T-helper 22 cell (primary cell): ENCODE data around the gene DUSP23.
A peak's percentile ranks its signal among the peaks of the same experiment; 100 is the strongest.

Experiments used
- DNase-seq: peaks from one replicate; pipeline ENCODE4 v3.0.0-alpha.2; 2020; ENCODE audit warnings: low read depth

Gene DUSP23

GRCh38 chr1:159780583-159781582 lies at the start of gene DUSP23:
TSS of gene DUSP23 (plus strand) at chr1:159780962. CDS start at chr1:159781101, 139 bp downstream.
- DNase-seq, result peak; percentile 93

GRCh38 chr1:159737238-159737916 lies 43.4 kb upstream of the DUSP23 start:
- DNase-seq, result no peak

DNA sequence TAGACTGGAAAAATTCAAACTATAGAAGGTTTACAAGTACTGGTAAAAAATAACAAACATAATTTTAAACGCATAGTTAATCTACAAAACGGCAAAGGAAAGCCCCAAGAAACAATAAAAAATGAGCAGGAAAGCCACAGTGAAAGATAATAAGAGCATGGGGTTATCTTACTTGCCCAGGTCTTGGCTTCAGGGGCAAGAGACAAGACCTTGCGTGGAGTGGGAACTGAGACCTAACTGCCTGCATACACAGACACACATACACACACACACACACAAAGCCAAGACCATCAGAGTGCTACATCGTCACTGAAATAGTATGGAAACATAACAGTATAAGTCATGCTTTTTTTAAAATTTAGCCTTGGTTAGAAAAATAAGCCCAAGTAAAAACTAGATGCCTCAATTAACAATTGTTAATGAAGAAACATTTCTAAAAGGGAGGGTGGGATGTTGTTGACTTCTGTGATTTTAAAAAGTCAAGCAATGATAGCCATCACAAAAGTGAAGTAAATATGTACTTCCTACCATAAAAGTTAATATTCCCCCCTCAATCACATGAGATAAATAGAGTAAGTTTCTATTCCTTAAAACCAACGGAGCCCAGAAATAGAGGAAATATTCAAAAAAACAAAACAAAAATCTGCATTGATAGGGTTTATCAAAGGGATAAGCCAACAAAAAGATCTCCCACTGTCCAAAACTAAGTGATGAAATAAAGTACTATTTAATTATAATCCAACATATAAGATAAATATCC lies 36.9 kb upstream of the DUSP23 start:
- DNase-seq, result no peak

DNA sequence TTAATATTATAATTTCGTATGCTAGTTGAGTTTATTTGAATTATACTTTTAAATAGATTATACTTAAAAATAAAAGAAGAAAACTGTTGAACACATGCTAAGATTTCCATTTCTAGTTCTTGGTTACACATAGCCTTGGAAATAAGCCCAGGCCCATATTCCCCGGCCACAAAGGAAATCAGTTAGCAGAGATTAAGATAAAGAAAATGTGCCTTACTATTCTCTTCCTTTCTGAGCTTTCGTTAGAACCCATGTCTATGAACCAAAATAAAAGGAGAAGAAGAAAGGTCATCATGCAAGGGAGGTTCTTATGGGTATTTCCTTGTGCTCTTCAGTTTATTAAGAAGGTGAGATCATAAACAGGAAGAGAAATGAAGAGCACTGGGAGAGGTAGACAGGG lies 34.1 kb upstream of the DUSP23 start:
- no peak for DNase-seq

DNA sequence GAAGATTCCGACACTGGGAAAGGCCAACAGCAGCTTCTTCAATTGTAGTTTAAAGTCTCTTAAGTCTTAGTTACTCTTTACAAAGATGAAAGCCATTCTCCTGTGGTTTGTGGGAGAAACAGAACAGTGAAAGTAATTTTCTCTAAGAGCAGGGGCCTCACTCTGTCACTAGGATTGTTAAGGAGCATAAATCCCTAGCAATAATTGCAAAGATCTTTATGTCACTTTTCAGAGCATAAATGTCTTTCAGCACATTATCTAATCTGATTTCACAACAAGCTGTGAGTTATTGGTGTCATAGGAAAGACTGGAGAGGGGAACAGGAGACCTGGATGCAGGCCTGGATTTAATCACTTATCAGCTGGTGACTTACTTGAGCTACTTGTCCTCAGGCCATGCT lies 32.4 kb upstream of the DUSP23 start:
- DNase-seq, result no peak

- DNase-seq, result no peak
These were observed 31.1 kb upstream of the DUSP23 start for GRCh38 chr1:159749630-159750029.

- DNase-seq, result no peak
These were observed 30.1 kb upstream of the DUSP23 start for GRCh38 chr1:159750621-159751020.

GRCh38 chr1:159751031-159751430 lies 29.7 kb upstream of the DUSP23 start:
- DNase-seq, result no peak

- no peak for DNase-seq
These were observed 28.6 kb upstream of the DUSP23 start for GRCh38 chr1:159752135-159752580.

DNA sequence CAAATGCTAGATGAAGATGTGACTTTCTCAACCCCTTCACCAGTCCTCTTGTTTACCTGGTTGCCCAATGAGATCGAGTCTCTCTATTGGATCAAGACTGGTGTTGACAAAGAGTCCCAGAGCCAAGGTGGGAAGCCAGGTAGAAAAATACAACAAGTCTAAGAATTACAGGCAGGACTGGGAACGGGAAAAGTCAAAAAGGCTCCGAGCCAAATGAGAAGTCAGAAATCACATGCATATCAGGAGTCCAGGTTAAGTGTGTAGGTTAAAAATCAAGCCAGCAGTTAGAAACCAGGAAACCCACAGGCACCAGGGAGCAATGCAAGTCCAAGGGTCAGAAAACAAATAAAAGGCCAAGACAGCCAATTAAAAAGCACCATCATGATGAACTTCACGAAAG lies 27.4 kb upstream of the DUSP23 start:
- DNase-seq, result no peak

GRCh38 chr1:159755451-159756007 lies 25.2 kb upstream of the DUSP23 start:
- DNase-seq, result no peak

DNA sequence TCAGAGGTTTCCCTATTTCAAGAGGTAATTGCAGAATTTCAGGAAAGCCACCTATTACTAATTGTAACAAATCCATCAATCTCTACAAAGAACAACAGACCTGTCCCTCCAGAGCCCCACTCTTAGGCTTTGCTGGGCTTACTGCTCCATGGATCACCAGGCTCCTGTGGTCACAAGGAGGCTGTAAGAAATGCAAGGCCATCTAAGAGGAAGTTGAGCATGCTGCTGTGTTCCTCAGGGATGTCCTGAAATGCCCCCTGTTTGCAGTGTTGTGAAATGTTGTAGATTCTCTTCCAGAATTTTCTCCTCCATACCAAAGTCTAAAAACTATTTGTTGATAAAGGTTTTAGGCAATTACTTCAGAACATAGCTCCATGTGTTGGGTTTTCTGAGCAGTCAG lies 24.4 kb upstream of the DUSP23 start:
- no peak for DNase-seq

DNA sequence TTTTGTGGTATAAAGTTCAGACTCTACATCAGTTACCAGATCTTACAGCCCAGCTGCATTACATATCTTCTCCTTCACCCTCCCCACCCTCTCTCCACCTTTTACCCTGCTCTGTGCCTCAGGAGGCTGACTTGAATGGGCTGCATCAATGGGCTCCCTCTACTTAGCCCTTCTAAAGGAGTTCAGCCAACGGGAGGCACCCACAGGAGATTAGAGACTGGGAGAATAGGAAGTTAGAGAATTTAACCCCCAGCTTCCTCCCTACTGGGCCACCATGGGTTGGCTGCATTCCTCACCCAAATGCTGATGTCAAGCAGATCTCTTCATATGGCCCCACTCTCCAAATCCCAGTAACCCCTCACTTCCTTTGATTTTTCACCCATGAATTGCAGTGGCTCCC lies 17.1 kb upstream of the DUSP23 start:
- DNase-seq, result no peak

DNA sequence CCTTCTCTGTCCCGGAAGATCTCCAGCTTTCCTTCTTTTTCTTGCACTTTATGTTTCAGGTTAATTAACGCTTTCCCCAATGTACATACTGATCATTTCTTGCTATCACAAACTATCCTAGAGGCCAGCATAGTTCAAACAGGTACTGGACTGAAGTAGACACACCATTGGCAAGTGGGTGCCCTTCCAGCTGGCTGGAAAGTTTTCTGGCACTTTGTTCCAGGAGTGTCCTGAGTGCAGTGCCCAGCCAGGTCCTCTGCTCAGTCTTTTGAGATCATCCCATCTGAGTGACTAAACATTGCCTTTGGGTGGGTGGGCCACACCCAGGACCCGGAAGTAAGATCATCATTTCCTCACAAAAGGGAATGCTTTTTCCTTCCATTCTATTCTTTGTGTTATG lies 15.0 kb upstream of the DUSP23 start:
- DNase-seq, result no peak

DNA sequence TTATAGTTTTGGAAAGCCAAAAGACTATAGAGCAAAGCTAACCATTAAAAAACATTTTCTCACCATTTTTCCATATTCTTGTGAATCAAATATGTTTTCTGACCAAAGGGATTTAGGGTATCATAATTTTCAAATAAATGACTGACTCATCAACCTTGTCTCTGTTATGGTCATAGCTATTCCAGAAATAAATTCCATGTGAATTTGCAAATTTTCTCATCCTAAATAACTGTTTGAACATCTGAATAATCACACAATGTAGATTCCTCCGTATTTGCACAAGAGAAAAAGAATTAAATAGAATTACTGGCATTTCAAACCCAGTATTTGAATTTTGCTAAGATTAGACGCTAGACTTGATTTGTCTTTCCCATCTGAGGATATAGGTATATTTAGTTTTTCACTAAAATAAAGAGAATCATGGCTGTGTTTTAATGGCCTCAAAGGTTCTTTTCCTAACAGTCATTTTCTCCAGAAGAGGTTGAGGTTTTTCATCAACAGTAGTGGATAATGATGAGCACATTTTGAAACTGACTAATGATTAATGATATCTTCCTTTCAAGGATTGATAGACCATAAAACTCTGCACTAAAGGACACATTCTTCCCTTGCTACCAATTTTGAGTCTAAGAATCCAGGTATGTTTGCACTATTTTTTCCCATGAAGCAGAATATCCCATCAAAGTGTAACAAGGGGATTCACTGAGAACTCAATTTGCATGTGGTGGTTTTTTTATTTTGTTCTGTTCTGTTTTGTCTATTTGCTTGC lies 9.5 kb upstream of the DUSP23 start:
- DNase-seq, result no peak

GRCh38 chr1:159774465-159774864 lies 6.3 kb upstream of the DUSP23 start:
- no peak for DNase-seq

DNA sequence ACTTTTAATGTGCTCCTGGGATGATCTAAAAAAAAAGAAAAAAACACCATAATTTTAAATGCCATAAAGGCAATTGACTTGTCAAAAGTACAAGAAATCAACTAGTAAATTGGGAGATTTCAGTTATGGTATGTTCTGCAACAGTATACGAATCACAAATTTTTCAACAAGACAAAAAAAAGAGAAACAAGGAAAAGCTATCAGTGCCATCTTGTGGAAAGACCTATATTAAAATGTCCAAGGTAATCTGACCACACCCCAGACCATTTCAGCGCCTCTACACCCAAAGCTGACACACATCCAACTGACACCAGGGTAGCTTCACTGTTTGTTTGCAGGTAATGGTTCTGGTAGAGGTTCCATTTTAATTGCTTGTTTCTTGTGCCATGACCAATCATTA lies 5.0 kb upstream of the DUSP23 start:
- no peak for DNase-seq

DNA sequence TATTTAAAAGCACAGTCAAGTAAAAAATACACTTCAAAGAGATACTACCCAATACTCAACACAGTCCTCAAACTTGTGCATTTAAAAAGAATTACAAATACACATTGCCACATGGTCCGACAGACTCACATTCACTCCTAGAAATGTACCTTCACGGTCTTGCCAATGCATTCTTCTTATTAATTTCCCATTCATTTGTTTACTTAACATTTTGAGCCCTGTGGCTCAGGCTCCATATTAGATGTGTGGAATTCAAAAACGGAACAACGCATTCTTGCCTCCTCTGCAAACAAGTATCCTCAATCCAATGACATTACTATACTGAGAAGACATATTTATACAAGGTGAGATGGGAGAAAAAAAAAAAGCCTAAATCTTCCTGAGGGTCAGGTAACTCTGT lies 2.5 kb upstream of the DUSP23 start:
- DNase-seq, result no peak

DNA sequence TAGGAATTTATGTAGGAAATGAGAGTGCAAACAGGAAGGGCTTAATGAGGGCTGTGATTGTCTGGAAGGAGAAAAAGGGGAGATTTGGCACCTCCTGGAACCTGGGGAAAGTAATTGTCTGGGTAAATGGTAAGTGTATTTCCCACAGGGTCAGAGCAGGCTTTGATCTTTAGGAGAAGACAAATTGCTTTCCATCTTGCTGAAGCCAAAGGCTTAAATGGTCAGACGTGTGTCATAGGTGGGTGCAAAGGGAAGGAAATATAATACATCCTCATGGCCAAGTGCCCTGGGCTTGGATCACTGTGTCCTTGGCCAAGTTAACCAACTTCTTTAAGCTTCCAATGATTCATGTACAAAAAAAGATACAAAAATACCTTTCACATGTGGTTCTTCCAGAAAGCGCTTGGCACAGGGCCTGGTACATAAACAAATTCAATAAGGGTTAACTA lies 1.3 kb upstream of the DUSP23 start:
- no peak for DNase-seq

- DNase-seq, result no peak
These were observed 1.2 kb downstream of the DUSP23 start for GRCh38 chr1:159781992-159782391.

DNA sequence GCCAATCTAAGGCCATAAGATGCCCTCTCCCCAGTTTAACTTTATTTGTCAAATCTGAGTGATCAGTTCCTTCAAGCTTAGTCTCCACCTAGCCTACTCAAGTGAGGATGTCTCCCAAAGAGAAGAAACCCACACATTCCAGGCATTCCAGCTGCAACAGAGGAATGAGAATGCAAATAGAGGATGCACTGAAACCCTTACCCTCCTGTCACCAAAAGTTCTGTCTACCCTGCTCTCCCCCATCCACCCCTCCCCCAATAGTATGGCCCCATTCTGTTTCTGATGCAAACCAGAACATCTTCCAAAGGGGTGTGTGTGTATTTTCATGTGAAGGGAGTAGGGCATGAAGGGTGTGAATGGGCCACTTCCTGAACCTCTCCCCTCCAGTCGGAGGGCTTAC lies 3.0 kb downstream of the DUSP23 start:
- no peak for DNase-seq
